GM19324 (cell line): ENCODE results near the gene SCAI.

Source experiments
- ATAC-seq: cut with Tn5 transposase; IDR thresholded peaks from one replicate; pipeline ENCODE4 v1.9.1; 2021; ENCODE audit warnings: mild to moderate bottlenecking, moderate library complexity; ENCODE audit not compliant: unreplicated experiment, low FRiP score

Gene SCAI

GRCh38 chr9:124897570-124898460 is 245.5 kb downstream of the SCAI start:
- no peak for ATAC-seq

GRCh38 chr9:124894741-124895170 is 248.6 kb downstream of the SCAI start:
- no peak for ATAC-seq

GRCh38 chr9:124894035-124894740 is 249.1 kb downstream of the SCAI start:
- no peak for ATAC-seq
